Gastroesophageal sphincter (tissue), 3 donors: ENCODE results near the gene MED31.

Source experiments
- CTCF ChIP-seq, 4 experiments: fragments of 200-600 bp in 2 of 4; fragments of 450-650 bp in 2 of 4; sonication (generic) in 1 of 4; IDR thresholded peaks; one replicate each; pipeline ENCODE4 v1.5.1; 2017 to 2019; ENCODE audit warnings: antibody characterized with exemption in 4 of 4, mild to moderate bottlenecking in 2 of 4, moderate library complexity in 2 of 4
- POLR2A ChIP-seq, 2 donors: fragments of 450-650 bp; IDR thresholded peaks; one replicate each; pipeline ENCODE4 v1.6.1; 2017; ENCODE audit warnings: antibody characterized with exemption in 2 of 2, mild to moderate bottlenecking in 2 of 2, moderate library complexity in 1 of 2

- TF ChIP-seq CTCF (IDR thresholded peaks at IDR 0.05) (no peak), POLR2A (IDR thresholded peaks at IDR 0.05) (no peak)
Measured at GRCh38 chr17:6597727-6598126, 53.7 kb downstream of the MED31 start.
